HUES6 (cell line): ENCODE data around the gene MYO3B.
"Not testable (repeated sequence)": the region's sequence is repeated elsewhere in the genome, so short reads cannot be mapped to it uniquely, and the experiment has no call there.

ENCODE experiments used
- H3K27ac ChIP-seq: 2 replicates; pipeline ENCODE4 v1.7.0; 2013; ENCODE audit warnings: low read depth, mild to moderate bottlenecking, low read length, inconsistent platforms
- H3K27me3 ChIP-seq: 2 replicates; pipeline ENCODE4 v1.6.1; 2013; ENCODE audit warnings: low read length; ENCODE audit not compliant: control insufficient read depth, insufficient read depth
- H3K36me3 ChIP-seq: 2 replicates; pipeline ENCODE4 v1.6.1; 2013; ENCODE audit warnings: low read length; ENCODE audit not compliant: control insufficient read depth, insufficient read depth
- H3K4me1 ChIP-seq: 2 replicates; pipeline ENCODE4 v1.6.1; 2013; ENCODE audit warnings: low read length; ENCODE audit not compliant: control insufficient read depth, insufficient read depth
- H3K4me3 ChIP-seq: 2 replicates; pipeline ENCODE4 v1.5.1; 2013; ENCODE audit warnings: low read depth, low read length
- H3K9ac ChIP-seq: one replicate; pipeline ENCODE4 v1.6.1; 2013; ENCODE audit warnings: mild to moderate bottlenecking, low read length
- H3K9me3 ChIP-seq: 2 replicates; pipeline ENCODE4 v1.6.1; 2013; ENCODE audit warnings: low read depth, low read length; ENCODE audit not compliant: control insufficient read depth, insufficient read depth

MYO3B gene

GRCh38 chr2:170635094-170635493 is 457.1 kb downstream of the MYO3B start:
- H3K36me3 ChIP-seq, H3K9ac ChIP-seq, H3K4me1 ChIP-seq, H3K9me3 ChIP-seq, H3K4me3 ChIP-seq, H3K27ac ChIP-seq, H3K27me3 ChIP-seq: not testable (repeated sequence)

- no peak overlapping the region for H3K27ac ChIP-seq
- no peaks in the 10 kb centered on the region for H3K27me3 ChIP-seq
- no peaks in the 10 kb centered on the region; the same call in 1 of the 2 replicates for H3K36me3 ChIP-seq
- no peaks in the 10 kb centered on the region for H3K9me3 ChIP-seq
- H3K4me1 ChIP-seq, result no peaks in the 10 kb centered on the region; the same call in 1 of the 2 replicates
- no peak overlapping the region for H3K4me3 ChIP-seq
- no peak overlapping the region for H3K9ac ChIP-seq
These were observed 461.7 kb downstream of the MYO3B start for GRCh38 chr2:170639635-170640034.

GRCh38 chr2:170641961-170642360 is 464.0 kb downstream of the MYO3B start:
- H3K27me3 ChIP-seq, result no peaks in the 10 kb centered on the region
- H3K4me1 ChIP-seq, result no peaks in the 10 kb centered on the region; the same call in 1 of the 2 replicates
- no peak overlapping the region for H3K9ac ChIP-seq
- H3K27ac ChIP-seq, result no peak overlapping the region
- no peaks in the 10 kb centered on the region; the same call in 1 of the 2 replicates for H3K36me3 ChIP-seq
- H3K4me3 ChIP-seq, result no peak overlapping the region
- no peaks in the 10 kb centered on the region for H3K9me3 ChIP-seq

GRCh38 chr2:170643346-170643745 is 465.4 kb downstream of the MYO3B start:
- no peak overlapping the region for H3K27ac ChIP-seq
- no peaks in the 10 kb centered on the region; the same call in 1 of the 2 replicates for H3K4me1 ChIP-seq
- no peaks in the 10 kb centered on the region for H3K27me3 ChIP-seq
- no peak overlapping the region for H3K4me3 ChIP-seq
- H3K9ac ChIP-seq, result no peak overlapping the region
- no peaks in the 10 kb centered on the region for H3K9me3 ChIP-seq
- no peaks in the 10 kb centered on the region for H3K36me3 ChIP-seq

- H3K4me3 ChIP-seq, result no peak overlapping the region
- H3K4me1 ChIP-seq, result peaks cover 20% of the 10 kb centered on the region
These were observed 469.9 kb downstream of the MYO3B start for GRCh38 chr2:170647741-170648436.

GRCh38 chr2:170651624-170652325 is 473.8 kb downstream of the MYO3B start:
- H3K27ac ChIP-seq, result no peak overlapping the region; the same call in 1 of the 2 replicates

More at GRCh38 chr2:170647741-170648436, 469.9 kb downstream of the MYO3B start:
- H3K27ac ChIP-seq, result no peak overlapping the region
- no peaks in the 10 kb centered on the region for H3K9me3 ChIP-seq
- no peaks in the 10 kb centered on the region for H3K36me3 ChIP-seq
- H3K9ac ChIP-seq, result no peak overlapping the region
- H3K27me3 ChIP-seq, result no peaks in the 10 kb centered on the region

GRCh38 chr2:170652637-170653417 is 474.9 kb downstream of the MYO3B start:
- Histone ChIP-seq H3K9ac (no peak overlapping the region), H3K36me3 (no peaks in the 10 kb centered on the region), H3K4me1 (peaks cover 21% of the 10 kb centered on the region), H3K4me3 (no peak overlapping the region), H3K9me3 (no peaks in the 10 kb centered on the region), H3K27ac (no peak overlapping the region), H3K27me3 (no peaks in the 10 kb centered on the region)

More at GRCh38 chr2:170651624-170652325, 473.8 kb downstream of the MYO3B start:
- H3K4me3 ChIP-seq, result no peak overlapping the region
- peaks cover 21% of the 10 kb centered on the region for H3K4me1 ChIP-seq
- no peaks in the 10 kb centered on the region for H3K27me3 ChIP-seq
- H3K36me3 ChIP-seq, result no peaks in the 10 kb centered on the region
- no peaks in the 10 kb centered on the region for H3K9me3 ChIP-seq
- H3K9ac ChIP-seq, result no peak overlapping the region

GRCh38 chr2:170656669-170657068 is 478.7 kb downstream of the MYO3B start:
- H3K9me3 ChIP-seq, result no peaks in the 10 kb centered on the region
- no peaks in the 10 kb centered on the region for H3K27me3 ChIP-seq
- no peak overlapping the region for H3K9ac ChIP-seq
- no peak overlapping the region for H3K27ac ChIP-seq
- peaks cover 14% of the 10 kb centered on the region for H3K4me1 ChIP-seq
- no peak overlapping the region for H3K4me3 ChIP-seq
- no peaks in the 10 kb centered on the region for H3K36me3 ChIP-seq

GRCh38 chr2:170660409-170660808 is 482.5 kb downstream of the MYO3B start:
- H3K27me3 ChIP-seq, result no peaks in the 10 kb centered on the region
- H3K36me3 ChIP-seq, result no peaks in the 10 kb centered on the region
- no peaks in the 10 kb centered on the region for H3K9me3 ChIP-seq
- H3K9ac ChIP-seq, result no peak overlapping the region
- no peak overlapping the region for H3K4me3 ChIP-seq
- no peaks in the 10 kb centered on the region for H3K4me1 ChIP-seq
- no peak overlapping the region for H3K27ac ChIP-seq

- H3K27me3 ChIP-seq, result no peaks in the 10 kb centered on the region
- no peak overlapping the region for H3K4me3 ChIP-seq
- no peaks in the 10 kb centered on the region for H3K9me3 ChIP-seq
- no peaks in the 10 kb centered on the region; the same call in 1 of the 2 replicates for H3K4me1 ChIP-seq
- H3K9ac ChIP-seq, result no peak overlapping the region
- no peaks in the 10 kb centered on the region for H3K36me3 ChIP-seq
- no peak overlapping the region for H3K27ac ChIP-seq
These were observed 487.8 kb downstream of the MYO3B start for GRCh38 chr2:170665743-170666142.

- Histone ChIP-seq H3K9ac (no peak overlapping the region), H3K4me1 (peaks cover 13% of the 10 kb centered on the region; the same call in 1 of the 2 replicates), H3K36me3 (no peaks in the 10 kb centered on the region), H3K27me3 (no peaks in the 10 kb centered on the region), H3K27ac (no peak overlapping the region), H3K9me3 (no peaks in the 10 kb centered on the region), H3K4me3 (no peak overlapping the region)
These were observed 492.0 kb downstream of the MYO3B start for GRCh38 chr2:170669909-170670308.
